Endothelial cell of umbilical vein (primary cell): Measurements from ENCODE around the gene CTRB2. TPM values are rescaled to one million over a fixed set of nuclear protein-coding genes. Genes with fewer than 3 reads are reported as not detected.

ENCODE experiments used
- polyA plus RNA-seq, 4 experiments: library from polyadenylated mRNA; depleted of rRNA in 3 of 4; stranded (reverse) in 3 of 4; unstranded in 1 of 4; fragments of >200 nt; gene quantifications; 2 replicates each; pipeline versions ENCODE4 v1.2.1 to v1.2.3, GENCODE V29; 2011 to 2012; ENCODE audit warnings: missing spikeins in 1 of 4
- total RNA-seq: library from RNA; stranded (reverse); gene quantifications from 2 replicates; pipeline ENCODE4 v1.2.3, GENCODE V29; 2021

Gene CTRB2
- total and polyA plus RNA-seq, 2 donors (not counting 3 experiments of a cell fraction or from before 2014, with no cell fraction given) = not detected

Other genes with a start within 250 kb of the CTRB2 start
- 60.0 and 62.2 TPM in 2 replicates for gene WDR59, start 222.0 kb downstream of the CTRB2 start, total RNA-seq
- gene WDR59, start 222.0 kb downstream of the CTRB2 start, polyA plus RNA-seq = 51.1 and 51.3 TPM in 2 replicates
- 33.2 and 34.9 TPM in 2 replicates for gene ZNRF1, start 208.1 kb downstream of the CTRB2 start, total RNA-seq
- gene ZNRF1, start 208.1 kb downstream of the CTRB2 start, polyA plus RNA-seq = 23.7 and 25.7 TPM in 2 replicates
- not detected in 2 replicates for gene LDHD, start 90.4 kb downstream of the CTRB2 start, total RNA-seq
- gene LDHD, start 90.4 kb downstream of the CTRB2 start, polyA plus RNA-seq = 0.41 and 0.54 TPM in 2 replicates
- gene ZFP1, start 58.6 kb downstream of the CTRB2 start, total RNA-seq = 9.8 and 13.9 TPM in 2 replicates
- 2.3 and 2.8 TPM in 2 replicates for gene ZFP1, start 58.6 kb downstream of the CTRB2 start, polyA plus RNA-seq
- gene CTRB1, start 11.8 kb upstream of the CTRB2 start, total RNA-seq = not detected in 2 replicates
- not detected in 2 replicates for gene CTRB1, start 11.8 kb upstream of the CTRB2 start, polyA plus RNA-seq
- gene BCAR1, start 44.5 kb upstream of the CTRB2 start, total RNA-seq = 237 and 267 TPM in 2 replicates
- gene BCAR1, start 44.5 kb upstream of the CTRB2 start, polyA plus RNA-seq = 171 and 198 TPM in 2 replicates
- gene CFDP1, start 226.3 kb upstream of the CTRB2 start, total RNA-seq = 49.6 and 53.8 TPM in 2 replicates
- 12.0 and 17.8 TPM in 2 replicates for gene CFDP1, start 226.3 kb upstream of the CTRB2 start, polyA plus RNA-seq